Activated CD4-positive, alpha-beta T cell treated with anti-CD3 and anti-CD28 coated beads for 48 hours (primary cell): Measurements from ENCODE around the gene CNTF.

Source experiments
- DNase-seq: peaks from one replicate; pipeline ENCODE4 v3.0.0-alpha.2; 2020

CNTF gene

DNA sequence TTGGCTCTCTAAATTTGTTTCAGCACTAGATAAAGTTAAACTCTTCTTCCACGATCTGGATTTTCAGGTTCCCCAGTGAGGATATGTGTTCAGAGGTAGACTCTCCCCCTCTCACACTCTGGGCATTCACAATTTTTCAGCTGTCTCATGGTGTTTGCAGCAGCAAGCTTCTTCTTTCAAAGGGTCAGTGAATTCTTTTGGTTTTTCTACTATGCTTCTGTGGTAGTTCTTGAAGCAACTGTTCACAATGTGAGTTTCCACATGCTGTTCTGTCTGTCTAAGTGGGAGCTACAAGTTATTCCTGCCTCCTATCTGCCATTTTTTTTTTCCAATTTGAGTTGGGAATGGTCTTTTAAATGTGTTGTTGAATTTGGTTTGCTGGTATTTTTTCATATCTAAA, 25.4 kb downstream of the CNTF start:
- no peak for DNase-seq

DNA sequence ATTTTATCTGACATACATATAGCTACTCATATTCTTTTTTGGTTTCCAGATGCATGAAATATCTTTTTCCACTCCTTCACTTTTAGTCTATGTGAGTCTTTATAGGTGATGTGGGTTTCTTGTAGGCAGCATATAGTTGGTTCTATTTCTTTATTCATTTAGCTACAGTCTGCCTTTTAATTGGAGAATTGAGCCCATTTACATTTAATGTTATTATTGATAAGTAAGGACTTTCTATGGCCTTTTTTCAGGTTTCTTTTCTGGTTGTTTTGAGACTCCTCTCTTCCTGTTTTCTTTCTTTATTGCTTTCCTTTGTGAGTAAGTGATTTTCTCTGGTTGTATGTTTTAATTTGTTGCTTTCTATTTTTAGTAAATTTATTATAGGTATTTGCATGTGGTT, 27.2 kb downstream of the CNTF start:
- DNase-seq = no peak

DNA sequence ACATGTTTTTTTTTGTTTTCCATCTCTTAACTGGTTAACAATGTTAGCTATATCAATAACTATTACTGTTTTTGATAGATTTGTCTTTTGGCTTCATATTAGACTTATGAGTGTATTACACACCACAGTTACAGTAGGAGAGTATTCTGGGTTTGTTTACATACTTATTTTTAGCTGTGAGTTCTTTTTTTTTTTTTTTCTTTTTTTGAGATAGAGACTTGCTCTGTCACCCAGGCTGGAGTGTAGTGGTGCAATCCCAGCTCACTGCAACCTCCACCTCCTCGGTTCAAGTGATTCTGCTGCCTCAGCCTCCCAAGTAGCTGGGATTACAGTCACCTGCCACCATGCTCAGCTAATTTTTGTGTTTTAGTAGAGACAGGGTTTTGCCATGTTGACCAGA, 28.0 kb downstream of the CNTF start:
- no peak for DNase-seq

DNA sequence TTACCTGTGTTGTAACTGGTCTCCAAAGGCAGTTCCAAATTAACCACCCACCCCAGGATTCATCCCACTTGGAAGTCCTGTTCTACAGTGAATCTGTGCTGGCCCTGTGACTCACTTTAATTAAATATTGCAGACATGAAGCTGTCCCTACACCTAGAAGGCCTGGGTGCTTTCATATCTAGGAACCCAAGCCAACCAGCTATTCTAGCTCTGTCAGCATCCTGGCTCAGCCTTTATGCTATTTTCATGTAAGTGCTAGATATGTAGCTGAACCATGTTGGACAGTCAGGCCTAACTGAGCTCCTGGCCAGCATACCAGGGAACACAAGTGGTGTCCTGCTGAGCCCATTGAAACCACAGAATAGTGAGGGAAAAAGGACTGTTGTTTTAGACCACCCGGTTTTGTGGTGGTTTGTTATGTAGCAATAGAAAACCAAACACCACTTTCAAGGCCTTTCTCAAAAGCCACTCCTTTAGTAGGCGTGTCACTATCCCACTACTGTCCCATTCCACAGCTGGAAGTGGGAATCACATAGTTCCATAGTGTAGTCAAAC, 30.3 kb downstream of the CNTF start:
- no peak for DNase-seq

DNA sequence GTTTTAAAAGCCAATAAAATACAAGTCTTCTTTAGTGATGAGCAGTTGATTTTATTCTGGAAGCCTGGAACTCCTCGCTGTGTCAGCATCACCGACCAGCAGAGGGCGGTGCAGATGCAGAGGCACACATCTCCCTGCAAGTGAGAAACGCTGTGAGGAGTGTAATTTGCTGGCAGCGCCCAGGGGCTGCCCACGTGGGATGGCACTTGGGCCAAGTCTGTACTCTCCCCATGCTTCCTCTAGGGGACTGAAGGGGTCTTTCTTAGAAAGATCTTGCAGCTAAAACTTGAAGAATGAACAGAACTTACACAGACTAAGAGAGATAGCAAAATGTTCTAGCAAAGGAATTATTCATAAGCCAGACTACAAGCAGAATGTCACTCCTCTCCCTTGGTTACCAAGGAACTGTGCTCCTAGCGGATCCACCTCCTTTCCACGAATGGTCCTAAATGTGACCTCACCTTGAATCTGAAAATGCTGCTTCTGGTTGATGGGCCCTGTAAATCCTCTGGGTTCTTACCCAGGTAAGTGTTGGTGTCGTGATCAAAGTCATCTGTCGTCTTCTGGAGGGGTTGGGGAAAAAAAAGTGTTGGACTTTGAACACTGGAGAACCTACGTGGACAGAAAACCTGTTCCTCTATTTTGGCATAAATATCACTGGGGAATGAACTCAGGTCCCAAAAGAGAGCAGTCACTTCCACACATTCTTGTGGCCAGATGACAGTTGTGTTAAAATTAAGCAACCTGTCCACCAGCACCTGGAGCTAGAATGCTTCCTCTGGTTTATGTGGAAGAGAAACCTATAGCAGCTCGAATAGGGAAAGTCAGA, 31.8 kb downstream of the CNTF start:
- DNase-seq = peak; percentile 86

DNA sequence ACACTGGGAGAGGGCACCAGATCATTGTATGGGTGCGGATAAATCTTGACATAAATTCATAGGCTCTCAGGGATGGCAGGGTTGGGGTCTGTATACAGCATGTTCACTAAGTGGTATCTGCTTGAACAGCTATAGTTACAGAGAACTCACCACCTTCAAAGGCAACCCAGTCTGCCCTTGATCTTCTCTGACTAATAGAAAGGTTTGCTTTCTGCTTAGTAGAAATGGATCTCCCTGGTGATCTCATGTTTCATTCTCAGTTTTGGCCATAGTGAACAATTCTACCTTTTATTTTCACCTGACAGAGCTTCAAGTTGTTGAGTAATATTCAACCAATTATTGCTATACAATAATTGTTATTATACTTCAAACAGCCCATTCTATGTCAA, 32.4 kb downstream of the CNTF start:
- DNase-seq = peak; percentile 17

DNA sequence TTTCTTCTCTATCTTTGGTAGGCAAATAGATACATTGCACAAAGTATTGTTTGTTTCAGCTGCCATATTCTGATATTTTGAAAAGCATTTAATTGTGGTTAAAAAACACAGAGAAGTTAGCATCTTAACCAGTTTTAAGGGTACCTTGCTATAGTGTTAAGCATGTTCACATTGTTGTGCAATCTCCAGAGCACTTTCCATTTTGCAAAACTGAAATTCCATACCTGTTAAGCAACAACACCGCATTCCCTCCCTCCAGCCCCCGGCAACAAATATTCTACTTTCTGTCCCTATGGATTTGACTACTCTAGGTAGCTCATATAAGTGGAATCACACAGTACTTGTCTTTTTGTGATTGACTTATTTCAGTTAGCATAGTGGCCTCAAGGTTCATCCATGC, 33.9 kb downstream of the CNTF start:
- DNase-seq = no peak

DNA sequence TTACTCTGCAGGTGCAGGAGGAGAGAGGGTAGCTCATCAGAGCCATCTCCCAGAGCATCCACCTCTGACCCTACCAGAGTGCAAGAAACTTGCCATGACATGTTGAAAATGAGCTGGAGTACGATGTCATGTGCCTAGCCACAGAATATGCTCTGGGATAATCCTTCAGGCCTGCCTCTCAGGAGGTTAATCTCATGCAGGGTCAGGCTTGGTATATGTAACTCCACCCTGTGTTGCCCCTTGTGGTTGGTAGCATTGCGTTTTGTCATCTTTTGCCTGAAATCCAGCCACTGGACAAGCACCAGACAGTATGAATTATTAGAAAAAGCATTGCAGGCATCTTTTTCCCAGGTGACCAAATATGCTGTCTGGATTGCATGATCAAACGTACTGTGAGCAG, 36.2 kb downstream of the CNTF start:
- DNase-seq = no peak

DNA sequence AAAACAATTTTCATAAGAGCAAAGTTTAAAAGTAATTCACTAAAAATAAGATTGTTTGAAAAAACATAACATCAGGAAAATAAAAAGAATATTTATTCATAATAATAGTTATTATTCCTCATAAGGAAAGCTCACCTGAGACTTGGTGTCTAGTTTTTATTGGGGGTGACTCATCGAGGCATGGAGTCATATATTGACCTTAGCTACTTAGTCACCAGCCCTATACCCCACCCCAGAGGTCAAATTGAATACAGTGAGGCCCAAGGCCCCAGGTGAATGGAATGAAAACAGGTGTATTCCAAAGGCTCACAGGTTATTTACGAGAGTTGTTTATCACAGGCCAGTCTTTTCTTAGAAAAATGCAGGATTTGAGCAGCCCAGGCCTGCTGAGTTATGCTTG, 36.9 kb downstream of the CNTF start:
- no peak for DNase-seq

DNA sequence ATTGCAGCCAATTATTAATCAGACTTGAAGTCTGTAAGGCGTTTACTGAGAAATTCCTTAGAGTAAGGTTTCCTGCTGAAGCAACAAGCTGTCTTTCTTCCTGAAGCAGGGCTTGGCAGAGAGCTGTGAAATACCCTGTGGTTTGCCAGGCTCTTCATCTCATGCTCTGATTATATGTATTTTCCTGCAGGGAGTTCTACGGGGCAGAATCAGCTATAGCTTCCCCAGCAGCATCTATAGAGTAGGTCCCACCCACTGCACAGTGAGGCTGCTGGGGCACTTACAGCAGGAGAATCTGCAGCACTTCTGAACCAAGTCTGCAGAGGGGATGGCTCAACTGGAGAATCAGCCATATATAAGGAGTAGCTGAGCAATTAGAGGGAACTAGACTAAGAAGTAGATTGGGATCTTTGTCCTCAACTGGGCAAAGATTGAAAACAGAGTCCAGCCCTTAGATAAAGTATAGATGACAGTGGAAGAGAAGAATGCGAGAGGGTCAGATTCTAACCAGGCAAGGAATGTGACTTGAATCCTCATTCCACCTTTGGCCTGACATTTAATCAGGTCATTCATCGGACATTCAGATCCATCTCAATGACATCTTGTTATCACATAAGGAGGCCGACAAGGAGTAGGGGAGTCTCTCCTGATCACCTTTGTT, 37.6 kb downstream of the CNTF start:
- DNase-seq = no peak

DNA sequence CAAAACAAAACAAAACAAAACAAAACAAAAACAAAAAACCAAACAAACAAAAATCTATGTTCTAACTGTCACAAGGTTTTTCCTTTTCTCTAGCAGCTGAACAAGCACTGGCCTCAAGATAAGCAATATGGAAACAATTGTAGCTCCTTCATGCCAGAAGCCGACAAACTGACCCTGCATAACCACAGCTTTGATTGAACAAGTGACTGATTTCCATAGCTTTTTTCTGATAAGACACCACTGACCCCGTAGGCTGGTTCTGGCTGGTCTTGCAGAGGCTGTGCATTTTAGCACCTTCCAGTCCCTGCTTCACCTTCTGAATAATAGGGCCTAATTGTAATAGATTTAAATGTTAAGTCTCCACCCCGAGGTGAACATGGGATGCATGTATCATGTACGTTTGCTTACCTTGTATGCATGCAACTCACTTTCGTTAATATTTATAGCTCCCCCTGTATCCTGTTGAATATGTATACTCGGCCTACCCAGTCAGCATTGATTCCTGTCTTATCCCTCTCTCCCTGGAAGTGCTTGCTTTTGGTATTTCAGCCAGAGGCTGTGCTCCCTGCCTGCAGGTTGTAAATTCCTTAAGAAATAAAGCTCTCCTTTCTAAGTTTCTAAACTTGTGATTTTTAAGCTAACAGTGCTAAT, 49.6 kb downstream of the CNTF start:
- no peak for DNase-seq

DNA sequence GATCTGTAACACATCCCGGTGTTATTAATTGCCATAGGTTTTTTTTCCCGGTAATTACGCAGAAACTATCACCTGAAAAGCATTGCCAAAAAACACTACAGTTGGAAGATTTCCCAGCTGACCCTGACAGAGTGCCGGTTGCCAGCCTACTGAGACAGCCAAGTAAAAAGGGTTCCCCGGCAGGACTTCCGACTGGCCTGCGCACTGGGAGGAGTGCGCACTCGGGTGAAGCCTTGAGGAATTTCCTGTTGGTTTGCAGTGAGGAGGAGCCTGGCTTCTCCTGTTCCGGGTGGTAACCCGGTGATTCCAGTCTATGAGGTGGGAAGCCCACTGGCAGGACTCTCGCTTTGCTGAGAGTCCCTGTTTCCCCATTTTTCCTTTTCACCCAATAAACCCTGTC, 52.1 kb downstream of the CNTF start:
- no peak for DNase-seq
